HCEC 1CT (cell line): ENCODE measurements around the gene AP1B1.

Source experiments
- DNase-seq: peaks from one replicate; pipeline ENCODE4 v3.0.0-alpha.2; 2017

AP1B1 gene

DNA sequence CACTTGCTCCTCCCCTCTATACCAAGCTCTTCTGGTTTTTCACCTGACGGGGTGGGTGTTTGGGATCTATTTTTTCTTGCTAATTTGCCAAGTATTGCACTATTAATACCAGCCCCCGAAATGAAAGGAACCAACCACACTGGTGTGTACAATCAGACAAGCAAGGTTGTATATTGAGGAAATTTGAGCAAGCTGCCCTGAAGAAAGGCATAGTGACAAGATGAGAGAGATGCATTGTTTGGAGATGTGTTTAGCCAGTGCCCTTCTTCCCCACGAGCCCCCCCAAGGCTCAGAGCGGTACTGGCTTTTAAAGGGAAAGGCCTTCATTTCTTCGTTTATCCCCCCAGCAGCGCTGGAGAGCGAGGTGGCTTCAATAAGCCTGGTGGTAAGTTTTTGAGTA lies 97.2 kb downstream of the AP1B1 start:
- no peak for DNase-seq

GRCh38 chr22:29290061-29290460 lies 98.3 kb downstream of the AP1B1 start:
- no peak for DNase-seq

- no peak for DNase-seq
Observed at GRCh38 chr22:29288837-29289236, 99.5 kb downstream of the AP1B1 start.

GRCh38 chr22:29284196-29284595 lies 104.2 kb downstream of the AP1B1 start:
- DNase-seq = no peak

- no peak for DNase-seq
Observed at GRCh38 chr22:29277927-29278326, 110.4 kb downstream of the AP1B1 start.
